ENCODE measurements around the gene PLXNB2.
"Not testable (repeated sequence)": the region's sequence is repeated elsewhere in the genome, so short reads cannot be mapped to it uniquely, and the experiment has no call there.

The PLXNB2 gene, protein sequence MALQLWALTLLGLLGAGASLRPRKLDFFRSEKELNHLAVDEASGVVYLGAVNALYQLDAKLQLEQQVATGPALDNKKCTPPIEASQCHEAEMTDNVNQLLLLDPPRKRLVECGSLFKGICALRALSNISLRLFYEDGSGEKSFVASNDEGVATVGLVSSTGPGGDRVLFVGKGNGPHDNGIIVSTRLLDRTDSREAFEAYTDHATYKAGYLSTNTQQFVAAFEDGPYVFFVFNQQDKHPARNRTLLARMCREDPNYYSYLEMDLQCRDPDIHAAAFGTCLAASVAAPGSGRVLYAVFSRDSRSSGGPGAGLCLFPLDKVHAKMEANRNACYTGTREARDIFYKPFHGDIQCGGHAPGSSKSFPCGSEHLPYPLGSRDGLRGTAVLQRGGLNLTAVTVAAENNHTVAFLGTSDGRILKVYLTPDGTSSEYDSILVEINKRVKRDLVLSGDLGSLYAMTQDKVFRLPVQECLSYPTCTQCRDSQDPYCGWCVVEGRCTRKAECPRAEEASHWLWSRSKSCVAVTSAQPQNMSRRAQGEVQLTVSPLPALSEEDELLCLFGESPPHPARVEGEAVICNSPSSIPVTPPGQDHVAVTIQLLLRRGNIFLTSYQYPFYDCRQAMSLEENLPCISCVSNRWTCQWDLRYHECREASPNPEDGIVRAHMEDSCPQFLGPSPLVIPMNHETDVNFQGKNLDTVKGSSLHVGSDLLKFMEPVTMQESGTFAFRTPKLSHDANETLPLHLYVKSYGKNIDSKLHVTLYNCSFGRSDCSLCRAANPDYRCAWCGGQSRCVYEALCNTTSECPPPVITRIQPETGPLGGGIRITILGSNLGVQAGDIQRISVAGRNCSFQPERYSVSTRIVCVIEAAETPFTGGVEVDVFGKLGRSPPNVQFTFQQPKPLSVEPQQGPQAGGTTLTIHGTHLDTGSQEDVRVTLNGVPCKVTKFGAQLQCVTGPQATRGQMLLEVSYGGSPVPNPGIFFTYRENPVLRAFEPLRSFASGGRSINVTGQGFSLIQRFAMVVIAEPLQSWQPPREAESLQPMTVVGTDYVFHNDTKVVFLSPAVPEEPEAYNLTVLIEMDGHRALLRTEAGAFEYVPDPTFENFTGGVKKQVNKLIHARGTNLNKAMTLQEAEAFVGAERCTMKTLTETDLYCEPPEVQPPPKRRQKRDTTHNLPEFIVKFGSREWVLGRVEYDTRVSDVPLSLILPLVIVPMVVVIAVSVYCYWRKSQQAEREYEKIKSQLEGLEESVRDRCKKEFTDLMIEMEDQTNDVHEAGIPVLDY (N-terminal part only)

DNA sequence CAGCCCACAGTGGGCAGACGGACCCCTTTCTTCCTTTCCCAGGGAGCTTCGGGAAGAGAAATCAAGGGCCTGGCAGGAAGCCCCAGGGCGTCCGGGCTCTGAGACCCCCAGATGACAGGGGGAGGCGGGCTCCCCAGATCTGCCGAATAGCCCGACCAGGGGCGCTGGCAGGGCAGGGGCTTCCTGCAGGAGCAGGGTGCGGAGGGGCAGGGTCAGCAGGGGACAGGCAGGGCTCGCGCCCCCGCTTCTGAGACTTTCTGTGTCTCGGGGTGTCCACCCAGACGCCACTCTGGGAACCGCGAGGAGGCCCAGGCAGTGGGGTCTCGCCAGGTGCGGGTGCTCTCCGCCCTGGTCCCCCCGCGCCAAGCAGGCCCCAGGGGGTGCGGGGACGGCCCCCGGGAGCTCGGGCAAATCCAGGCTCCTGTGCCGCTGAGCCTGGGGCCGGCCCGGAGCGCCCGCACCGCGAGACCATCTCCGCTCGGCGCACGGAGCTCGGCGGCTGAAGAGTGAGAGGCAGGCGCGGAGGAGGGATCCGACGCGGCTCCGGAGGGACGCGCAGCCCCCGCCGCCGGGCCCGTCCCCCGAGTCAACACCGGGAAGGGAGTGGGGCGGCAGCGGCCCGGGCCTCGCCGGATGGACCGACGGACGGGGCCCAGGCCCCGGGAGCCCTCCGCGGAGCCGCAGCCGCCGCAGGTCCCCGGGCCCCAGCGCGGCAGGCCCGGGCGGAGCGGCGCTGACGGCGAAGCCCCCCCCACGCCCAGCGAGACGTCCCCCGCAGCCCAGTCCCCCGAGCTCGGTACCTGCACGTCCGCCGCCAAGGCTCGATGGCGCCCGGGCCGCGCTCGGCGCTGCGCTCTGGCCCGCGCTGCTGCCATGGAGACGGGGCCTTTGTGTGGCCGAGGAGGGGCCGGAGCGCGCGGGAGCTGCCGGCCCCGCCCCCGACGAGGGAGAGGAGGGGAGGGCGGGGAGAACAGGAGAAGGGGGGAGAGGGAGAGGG lies at the start of gene PLXNB2:
Gene PLXNB2, minus strand, starts transcription at position 894 of the 997 bp plus-strand sequence. CDS start 17,062 bp downstream, outside the sequence.
- in situ Hi-C loops (cut with MboI; ENCODE audit: low sequenced_read_pairs): no loop called here

DNA sequence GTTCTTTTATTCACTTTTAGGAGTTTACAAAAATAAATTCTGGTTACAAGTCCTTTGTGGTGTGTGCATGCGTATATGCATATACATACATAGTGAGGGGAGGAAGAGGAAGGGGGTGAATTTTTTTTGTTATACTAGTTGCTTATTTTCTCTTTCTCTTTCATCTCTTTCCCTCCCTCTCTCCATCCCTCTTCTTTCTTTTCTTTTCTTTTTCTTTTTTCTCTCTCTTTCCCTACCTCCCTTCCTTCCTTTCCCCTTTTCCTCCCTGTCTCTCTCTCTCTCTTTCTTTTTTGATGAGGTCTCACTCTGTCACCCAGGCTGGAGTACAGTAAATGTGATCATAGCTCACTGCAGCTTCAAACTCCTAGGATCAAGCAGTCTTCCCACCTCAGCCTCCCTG lies 49.8 kb upstream of the PLXNB2 start:
- in situ Hi-C loops (cut with MboI; ENCODE audit: low sequenced_read_pairs): no loop called here

DNA sequence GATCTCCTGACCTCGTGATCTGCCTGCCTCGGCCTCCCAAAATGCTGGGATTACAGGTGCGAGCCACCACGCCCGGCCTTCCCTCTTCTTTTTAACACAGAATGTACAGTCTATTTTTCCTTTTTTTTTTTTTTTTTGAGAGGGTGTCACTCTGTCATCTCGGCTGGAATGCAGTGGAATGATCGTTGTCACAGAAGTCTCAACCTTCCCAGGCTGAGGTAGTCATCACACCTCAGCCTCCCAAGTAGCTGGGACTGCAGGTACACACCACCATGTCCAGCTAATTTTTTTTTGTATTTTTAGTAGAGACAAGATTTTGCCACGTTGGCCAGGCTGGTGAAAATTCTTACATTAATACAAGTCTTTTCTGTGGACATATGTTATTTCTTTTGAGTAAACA lies 48.7 kb upstream of the PLXNB2 start:
- in situ Hi-C loops (cut with MboI; ENCODE audit: low sequenced_read_pairs): no loop called here

DNA sequence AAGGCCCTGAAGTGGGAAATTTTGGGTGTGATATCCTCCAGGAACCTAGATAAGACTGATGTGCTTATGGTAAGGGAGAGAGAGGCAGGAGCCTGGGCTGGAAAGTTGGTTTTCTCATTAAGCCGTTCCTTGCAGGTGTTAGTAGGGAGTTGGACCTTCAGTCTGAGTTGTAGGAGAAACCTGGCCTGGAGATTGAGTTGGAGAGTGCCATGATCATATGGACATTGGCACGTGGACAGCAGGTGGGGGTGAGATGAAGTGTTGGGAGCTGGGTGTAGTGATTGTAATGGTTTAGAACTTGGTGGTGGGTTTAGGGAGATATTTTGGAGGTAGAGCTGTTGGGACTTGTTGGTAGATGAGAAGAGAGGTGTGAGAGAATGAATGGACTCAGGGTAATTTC lies 40.6 kb upstream of the PLXNB2 start:
- in situ Hi-C loops (cut with MboI; ENCODE audit: low sequenced_read_pairs): no loop called here

DNA sequence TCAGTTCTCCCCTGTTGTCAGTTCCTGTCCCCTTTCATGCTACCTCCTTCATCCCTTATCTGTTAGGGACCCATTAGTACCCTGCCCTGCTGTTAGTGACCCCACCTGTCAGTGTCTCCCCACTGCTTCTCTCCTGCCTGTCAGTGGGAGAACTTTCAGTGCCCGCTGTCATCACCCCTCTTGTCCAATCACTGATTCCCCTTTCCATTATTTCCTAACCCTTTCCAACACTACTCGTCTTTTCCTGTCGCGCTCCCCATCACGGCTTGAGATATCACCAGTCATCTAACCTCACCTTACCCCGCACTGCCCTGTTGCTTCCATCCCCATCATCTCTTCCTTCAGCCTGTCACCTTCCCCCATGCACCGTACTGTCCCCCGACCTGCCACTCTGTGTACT lies 39.7 kb upstream of the PLXNB2 start:
- in situ Hi-C loops (cut with MboI; ENCODE audit: low sequenced_read_pairs): no loop called here

DNA sequence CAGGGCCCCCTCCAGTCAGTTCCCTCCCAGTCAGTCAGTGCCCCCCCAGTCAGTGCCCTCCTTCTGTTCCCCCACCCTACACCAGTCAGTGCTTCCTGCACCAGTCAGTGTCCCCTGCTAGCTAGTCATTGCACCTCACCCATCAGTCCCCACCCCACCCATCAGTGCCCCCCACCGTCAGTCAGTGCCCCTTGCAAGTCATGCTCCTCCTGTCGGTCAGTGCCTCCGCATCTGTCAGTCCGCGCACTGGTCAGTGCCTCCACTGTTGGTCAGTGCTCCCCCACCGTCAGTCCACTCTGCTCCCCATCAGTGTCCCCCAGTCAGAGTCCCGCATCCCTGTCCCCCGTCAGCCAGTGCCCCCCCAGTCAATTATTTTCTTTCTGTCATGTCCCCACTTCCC lies 39.0 kb upstream of the PLXNB2 start:
- in situ Hi-C loops (cut with MboI; ENCODE audit: low sequenced_read_pairs): no loop called here

DNA sequence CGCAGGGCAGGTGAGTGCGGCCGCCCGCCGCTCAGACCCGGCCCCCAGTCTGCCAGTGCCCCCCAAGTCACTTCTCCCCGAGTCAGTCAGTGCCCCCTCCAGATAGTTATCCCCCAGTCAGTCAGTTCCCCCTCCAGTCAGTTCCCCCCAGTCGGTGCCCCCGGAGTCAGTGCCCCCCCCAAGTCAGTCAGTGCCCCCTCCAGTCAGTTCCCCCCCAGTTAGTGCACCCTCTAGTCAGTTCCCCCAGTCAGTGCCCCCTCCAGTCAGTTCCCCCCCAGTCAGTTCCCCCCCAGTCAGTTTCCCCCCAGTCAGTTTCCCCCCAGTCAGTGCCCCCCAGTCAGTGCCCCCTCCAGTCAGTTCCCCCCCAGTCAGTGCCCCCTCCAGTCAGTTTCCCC lies 36.1 kb upstream of the PLXNB2 start:
- in situ Hi-C loops (cut with MboI; ENCODE audit: low sequenced_read_pairs): no loop called here

DNA sequence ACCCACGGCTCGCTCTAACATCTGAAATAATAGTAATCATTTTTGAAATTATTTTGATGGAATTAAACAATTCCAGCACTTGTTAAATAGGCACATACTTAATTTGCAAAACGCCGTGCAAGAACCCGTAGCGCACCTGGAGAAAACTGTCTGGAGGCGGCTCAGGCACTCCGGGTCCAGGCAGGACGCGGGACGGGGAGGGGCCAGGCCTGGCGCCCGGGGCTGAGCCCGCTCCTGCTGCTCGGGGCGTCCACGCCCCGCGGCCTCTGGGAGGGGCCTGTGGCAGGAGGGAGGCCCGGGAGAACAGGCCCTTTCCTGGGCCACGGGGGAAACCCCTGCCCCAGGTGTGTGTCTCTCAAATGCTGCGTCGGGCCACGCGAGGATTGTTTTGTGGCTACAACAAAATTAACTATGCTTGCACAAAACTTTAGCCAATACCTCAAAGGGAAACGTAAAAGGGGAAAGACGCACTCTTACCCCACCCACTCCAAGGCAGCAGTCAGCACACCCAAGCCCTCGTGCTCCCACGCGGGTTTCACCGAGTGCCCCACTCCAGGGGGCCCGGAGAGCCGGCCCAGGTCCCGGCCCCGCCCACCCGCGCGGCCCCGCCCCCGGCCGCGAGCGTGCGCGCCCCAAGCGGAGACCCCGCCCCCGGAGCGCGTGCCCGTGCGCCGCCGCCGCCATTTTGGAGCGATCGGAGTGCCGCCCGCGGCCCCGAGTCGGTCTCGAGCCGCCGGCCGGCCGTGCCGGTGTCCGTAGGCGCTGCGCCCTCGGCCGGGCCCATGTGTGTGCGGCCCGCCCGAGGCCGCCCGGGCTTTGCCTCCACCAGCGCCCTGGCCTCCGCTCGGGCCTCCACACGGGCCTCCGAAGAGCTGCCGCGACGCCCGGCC lies 35.5 kb upstream of the PLXNB2 start, which contains the start of gene PPP6R2:
Gene PPP6R2, plus strand, starts transcription at position 677 of the 890 bp plus-strand sequence. CDS start 50,582 bp downstream, outside the sequence.
- in situ Hi-C loops (cut with MboI; ENCODE audit: low sequenced_read_pairs): no loop called here

DNA sequence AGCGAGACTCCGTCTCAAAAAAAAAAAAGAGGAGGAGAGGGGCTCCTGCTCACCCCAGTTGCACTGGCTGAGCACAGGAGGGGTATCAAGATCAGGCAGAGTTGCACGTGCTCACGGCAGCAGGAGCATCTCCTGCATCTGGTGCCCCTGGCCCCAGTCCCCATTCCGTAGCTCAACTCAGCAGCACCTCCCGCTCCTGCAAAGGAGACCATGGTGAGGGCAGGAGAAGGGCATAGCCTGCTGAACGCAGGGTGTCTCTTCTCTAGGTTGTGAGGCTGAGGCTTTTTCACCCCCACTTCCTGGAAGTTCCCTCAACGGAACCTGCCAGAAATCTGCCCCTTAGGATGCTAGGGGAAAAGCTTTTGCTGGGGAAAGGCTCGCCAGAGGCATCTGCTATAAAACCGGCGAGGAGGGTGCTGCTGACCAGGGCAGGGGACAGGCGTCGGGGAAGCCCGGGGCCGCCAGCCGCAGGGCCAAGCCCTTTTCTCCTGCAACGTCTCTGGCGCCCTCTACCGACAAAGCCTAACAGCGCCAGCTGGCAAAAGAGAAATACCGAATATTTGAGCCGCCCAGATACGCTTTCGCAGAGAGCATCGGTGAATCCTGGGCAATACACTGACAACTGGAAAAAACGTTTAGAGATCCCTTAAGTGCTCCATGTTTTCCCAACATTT lies 34.7 kb upstream of the PLXNB2 start:
- in situ Hi-C loops (cut with MboI; ENCODE audit: low sequenced_read_pairs): no loop called here

DNA sequence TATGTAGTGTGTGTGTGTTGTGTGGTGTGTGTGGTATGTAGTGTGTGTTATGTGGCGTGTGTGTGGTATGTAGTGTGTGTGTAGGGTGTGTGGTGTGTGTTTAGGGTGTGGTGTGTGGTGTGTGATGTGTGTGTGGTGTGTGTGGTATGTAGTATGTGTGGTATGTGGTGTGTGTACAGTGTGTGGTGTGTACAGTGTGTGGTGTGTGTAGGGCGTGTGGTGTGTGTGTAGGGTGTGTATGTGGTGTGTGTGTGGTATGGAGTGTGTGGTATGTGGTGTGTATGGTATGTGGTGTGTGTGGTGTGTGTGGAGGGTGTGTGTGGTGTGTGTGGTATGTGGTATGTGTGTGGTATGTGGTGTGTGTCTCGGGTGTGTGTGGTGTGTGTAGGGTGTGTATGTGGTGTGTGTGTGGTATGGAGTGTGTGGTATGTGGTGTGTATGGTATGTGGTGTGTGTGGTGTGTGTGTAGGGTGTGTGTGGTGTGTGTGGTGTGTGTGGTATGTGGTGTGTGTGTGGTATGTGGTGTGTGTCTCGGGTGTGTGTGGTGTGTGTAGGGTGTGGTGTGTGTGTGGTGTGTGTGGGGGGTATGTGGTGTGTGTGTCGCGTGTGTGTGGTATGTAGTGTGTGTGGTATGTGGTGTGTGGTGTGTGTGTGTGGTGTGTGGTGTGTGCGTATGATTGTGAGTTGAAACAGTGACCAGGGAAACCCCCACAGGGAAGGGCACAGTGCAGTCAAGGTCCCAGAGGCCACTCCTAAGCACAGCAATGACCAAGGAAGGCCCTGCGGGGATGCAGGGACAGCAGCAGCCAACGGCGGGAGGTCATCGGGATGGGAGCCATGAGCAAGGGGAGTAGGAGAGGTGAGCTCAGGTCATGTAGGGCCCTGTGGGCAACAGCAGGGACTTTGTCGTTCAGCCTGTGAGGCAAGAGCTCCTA lies 32.8 kb upstream of the PLXNB2 start:
- in situ Hi-C loops (cut with MboI; ENCODE audit: low sequenced_read_pairs): no loop called here

DNA sequence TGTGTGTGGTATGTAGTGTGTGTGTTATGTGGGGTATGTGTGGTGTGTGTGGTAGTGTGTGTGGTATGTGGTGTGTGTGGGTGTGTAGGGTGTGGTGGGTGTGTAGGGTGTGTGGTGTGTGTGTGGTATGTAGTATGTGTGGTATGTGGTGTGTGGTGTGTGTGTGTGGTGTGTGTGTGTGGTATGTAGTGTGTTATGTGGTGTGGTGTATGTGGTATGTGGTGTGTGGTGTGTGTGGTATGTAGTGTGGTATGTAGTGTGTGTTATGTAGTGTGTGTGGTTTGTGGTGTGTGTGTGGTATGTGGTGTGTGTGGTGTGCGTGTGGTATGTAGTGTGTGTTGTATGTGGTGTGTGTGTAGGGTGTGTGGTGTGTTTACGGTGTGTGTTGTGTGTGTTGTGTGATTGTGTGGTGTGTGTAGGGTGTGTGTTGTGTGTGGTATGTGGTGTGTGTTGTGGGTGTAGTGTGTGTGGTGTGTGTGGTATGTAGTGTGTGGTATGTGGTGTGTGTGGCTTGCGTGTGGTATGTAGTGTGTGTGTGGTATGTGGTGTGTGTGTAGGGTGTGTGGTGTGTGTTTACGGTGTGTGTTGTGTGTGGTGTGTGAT lies 31.5 kb upstream of the PLXNB2 start:
- in situ Hi-C loops (cut with MboI; ENCODE audit: low sequenced_read_pairs): no loop called here

DNA sequence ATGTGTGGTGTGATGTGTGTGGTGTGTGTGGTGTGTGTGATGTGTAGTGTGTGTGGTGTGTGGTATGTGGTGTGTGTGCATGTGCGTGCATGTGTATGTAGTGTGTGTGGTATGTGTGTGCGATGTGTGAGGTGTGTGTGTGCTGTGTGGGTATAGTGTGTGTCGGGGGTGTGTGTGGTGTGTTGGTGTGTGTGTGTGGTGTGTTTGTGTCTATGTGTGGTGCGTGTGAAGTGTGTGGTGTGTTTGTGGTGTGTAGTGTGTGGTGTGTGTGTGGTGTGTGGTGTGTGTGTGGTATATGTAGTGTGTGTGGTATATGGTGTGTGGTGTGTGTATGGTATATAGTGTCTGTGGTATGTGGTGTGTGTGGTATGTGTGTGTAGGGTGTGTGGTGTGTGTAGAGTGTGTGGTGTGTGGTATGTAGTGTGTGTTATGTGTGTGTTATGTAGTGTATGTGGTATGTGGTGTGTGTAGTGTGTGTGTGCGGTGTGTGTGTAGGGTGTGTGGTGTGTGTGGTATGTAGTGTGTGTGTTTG lies 30.7 kb upstream of the PLXNB2 start:
- in situ Hi-C loops (cut with MboI; ENCODE audit: low sequenced_read_pairs): no loop called here

DNA sequence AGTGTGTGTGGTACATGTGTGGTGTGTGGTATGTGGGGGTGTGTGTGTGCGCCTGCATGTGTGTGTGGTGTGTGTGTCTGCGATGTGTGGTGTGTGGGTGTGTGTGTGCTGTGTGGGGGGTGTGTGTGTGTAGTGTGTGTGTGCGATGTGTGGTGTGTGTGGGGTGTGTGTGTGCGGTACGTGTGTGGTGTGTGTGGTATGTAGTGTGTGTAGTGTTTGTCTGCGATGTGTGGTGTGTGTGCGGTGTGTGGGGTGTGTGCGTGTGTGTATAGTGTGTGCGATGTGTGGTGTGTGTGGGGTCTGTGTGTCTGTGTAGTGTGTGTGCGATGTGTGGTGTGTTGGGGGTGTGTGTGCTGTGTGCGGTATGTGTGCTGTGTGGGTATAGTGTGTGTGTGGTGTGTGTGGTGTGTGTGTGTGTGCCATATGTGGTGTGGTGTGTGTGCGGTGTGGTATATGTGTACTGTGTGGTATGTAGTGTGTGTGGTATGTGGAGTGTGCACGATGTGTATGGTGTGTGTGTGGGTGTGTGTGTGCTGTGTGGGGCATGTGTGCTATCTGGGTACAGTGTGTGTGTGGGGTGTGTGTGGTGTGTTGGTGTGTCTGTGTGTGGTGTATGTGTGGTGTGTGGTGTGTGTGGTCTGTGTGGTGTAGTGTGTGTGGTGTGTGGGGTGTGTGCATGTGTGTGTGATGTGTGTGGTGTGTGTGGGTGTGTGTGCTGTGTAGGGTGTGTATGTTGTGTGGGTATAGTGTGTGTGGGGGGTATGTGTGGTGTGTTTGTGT lies 30.0 kb upstream of the PLXNB2 start:
- in situ Hi-C loops (cut with MboI; ENCODE audit: low sequenced_read_pairs): no loop called here

DNA sequence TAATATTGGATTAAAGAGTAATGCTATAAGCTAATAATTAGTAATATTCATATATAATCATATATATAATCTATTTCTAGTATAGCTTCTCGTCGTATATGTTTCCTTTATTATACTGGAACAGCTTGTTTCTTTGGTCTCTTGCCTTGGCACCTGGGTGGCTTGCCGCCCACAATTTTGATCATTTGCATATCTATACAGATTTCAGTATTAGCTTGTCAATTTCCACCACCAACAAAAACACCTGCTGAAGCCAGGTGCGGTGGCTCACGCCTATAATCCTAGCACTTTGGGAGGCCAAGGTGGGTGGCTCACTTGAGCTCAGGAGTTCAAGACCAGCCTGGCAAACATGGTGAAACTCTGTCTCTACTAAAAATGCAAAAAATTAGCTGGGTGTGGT lies 27.0 kb upstream of the PLXNB2 start:
- in situ Hi-C loops (cut with MboI; ENCODE audit: low sequenced_read_pairs): not testable (repeated sequence)

DNA sequence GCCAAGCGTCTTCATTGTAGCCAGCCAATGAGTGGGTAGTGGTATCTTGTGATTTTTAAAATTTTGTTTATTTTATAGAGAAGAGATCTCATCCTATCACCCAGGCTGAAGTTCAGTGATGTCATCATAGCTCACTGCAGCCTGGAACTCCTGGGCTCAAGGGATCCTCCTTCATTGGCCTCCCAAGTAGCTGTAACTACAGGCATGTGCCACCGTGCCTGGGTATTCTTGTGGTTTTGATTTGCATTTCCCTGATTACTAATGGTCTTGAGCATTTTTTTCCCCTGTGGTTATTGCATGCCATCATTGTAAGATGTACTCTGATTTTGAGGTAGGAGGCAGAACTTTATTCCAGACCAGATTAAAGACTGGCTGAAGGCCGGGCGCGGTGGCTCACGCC lies 21.8 kb upstream of the PLXNB2 start:
- in situ Hi-C loops (cut with MboI; ENCODE audit: low sequenced_read_pairs): loop anchor here (5.0 kb wide), 1 partner anchor 52 kb away; no protein-coding TSS in a partner anchor

DNA sequence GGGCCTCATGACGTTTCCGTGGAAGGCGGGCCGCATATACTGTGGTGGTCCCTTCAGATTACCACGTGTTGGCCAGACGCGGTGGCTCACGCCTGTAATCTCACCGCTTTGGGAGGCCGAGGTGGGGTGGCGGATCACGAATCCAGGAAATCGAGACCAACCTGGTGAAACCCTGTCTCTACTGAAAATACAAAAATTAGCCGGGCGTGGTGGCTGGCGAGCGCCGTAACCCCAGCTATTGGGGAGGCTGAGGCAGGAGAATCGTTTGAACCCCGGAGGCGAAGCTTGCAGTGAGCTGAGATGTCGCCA lies 20.2 kb upstream of the PLXNB2 start:
- in situ Hi-C loops (cut with MboI; ENCODE audit: low sequenced_read_pairs): loop anchor here (5.0 kb wide), 1 partner anchor 50 kb away; no protein-coding TSS in a partner anchor
